HG03521 (cell line): Measurements from ENCODE around the gene TLE3.
"Not testable (repeated sequence)": the region's sequence is repeated elsewhere in the genome, so short reads cannot be mapped to it uniquely, and the experiment has no call there.

ENCODE experiments used
- ATAC-seq: cut with Tn5 transposase; IDR thresholded peaks from one replicate; pipeline ENCODE4 v1.9.1; 2021; ENCODE audit warnings: mild to moderate bottlenecking, moderate library complexity; ENCODE audit not compliant: unreplicated experiment

Gene TLE3

GRCh38 chr15:70097321-70098152 is at the start of gene TLE3:
TSS of gene TLE3 (minus strand) at chr15:70097917. CDS start at chr15:70096798, 1,119 bp downstream.
- peak; percentile 46 for ATAC-seq

- no peak for ATAC-seq
Measured at GRCh38 chr15:70147178-70147760, 49.6 kb upstream of the TLE3 start.

- ATAC-seq: no peak
Measured at GRCh38 chr15:70146771-70147170, 49.1 kb upstream of the TLE3 start.

GRCh38 chr15:70146162-70146561 is 48.4 kb upstream of the TLE3 start:
- ATAC-seq: no peak

GRCh38 chr15:70145261-70145660 is 47.5 kb upstream of the TLE3 start:
- ATAC-seq: no peak

- ATAC-seq: no peak
Measured at GRCh38 chr15:70142322-70143191, 44.8 kb upstream of the TLE3 start.

- no peak for ATAC-seq
Measured at GRCh38 chr15:70142072-70142321, 44.3 kb upstream of the TLE3 start.

GRCh38 chr15:70141376-70142071 is 43.8 kb upstream of the TLE3 start:
- no peak for ATAC-seq

- ATAC-seq: no peak
Measured at GRCh38 chr15:70140543-70141375, 43.0 kb upstream of the TLE3 start.

GRCh38 chr15:70140025-70140542 is 42.4 kb upstream of the TLE3 start:
- ATAC-seq: no peak

- ATAC-seq: no peak
Measured at GRCh38 chr15:70137967-70138366, 40.2 kb upstream of the TLE3 start.

- not testable (repeated sequence) for ATAC-seq
Measured at GRCh38 chr15:70137021-70137420, 39.3 kb upstream of the TLE3 start.

GRCh38 chr15:70133781-70134421 is 36.2 kb upstream of the TLE3 start:
- no peak for ATAC-seq

- ATAC-seq: no peak
Measured at GRCh38 chr15:70133296-70133695, 35.6 kb upstream of the TLE3 start.

GRCh38 chr15:70132571-70132970 is 34.9 kb upstream of the TLE3 start:
- no peak for ATAC-seq

- ATAC-seq: no peak
Measured at GRCh38 chr15:70132139-70132538, 34.4 kb upstream of the TLE3 start.

GRCh38 chr15:70128414-70129140 is 30.9 kb upstream of the TLE3 start:
- ATAC-seq: no peak

GRCh38 chr15:70127770-70128413 is 30.2 kb upstream of the TLE3 start:
- no peak for ATAC-seq
